ENCODE data around the gene TEF. TPM values are rescaled to one million over a fixed set of nuclear protein-coding genes. Genes with fewer than 3 reads are reported as not detected.

The TEF gene
- total and polyA plus RNA-seq, 3 experiments from 2014 or later = 1.8 to 5.3 (median 3.5) TPM

GRCh38 chr22:41365425-41365824, 16.3 kb upstream of the TEF start:
- Histone ChIP-seq H3K4me1 (ENCODE audit: insufficient read depth, low read length) (peaks cover 4% of the 10 kb centered on the region), H3K9me3 (ENCODE audit: low read length) (no peaks in the 10 kb centered on the region), H3K36me3 (ENCODE audit: insufficient read depth, low read length) (no peaks in the 10 kb centered on the region), H3K27me3 (ENCODE audit: insufficient read depth, low read length, poor library complexity, severe bottlenecking) (no peaks in the 10 kb centered on the region), H3K4me3 (ENCODE audit: low read length) (no peak overlapping the region), H3K27ac (ENCODE audit: low read depth, low read length) (no peak overlapping the region)
- Mint-ChIP-seq H3K27ac (peak overlapping the region in 2 of 8 donors; percentile 41 to 74), H3K4me3 (no peak overlapping the region), H3K36me3 (no peaks in the 10 kb centered on the region), H3K27me3 (no peaks in the 10 kb centered on the region), H3K9me3 (no peaks in the 10 kb centered on the region), H3K4me1 (peaks cover 0 to 7% (median 0%) of the 10 kb centered on the region in 3 donors)
- DNase-seq = no peak
- POLR2A ChIA-PET = no interaction called here
- CTCF ChIA-PET = interaction anchor here (0.9 to 1.0 kb wide), 2 partner anchors 16 to 38 kb away, joined by 4 read pairs; partner anchors contain the start of gene TEF

- Mint-ChIP-seq H3K4me1 (peaks cover 0 to 7% (median 0%) of the 10 kb centered on the region in 3 donors), H3K4me3 (no peak overlapping the region), H3K36me3 (no peaks in the 10 kb centered on the region), H3K9me3 (no peaks in the 10 kb centered on the region), H3K27me3 (peaks cover 0 to 2% of the 10 kb centered on the region in 2 donors), H3K27ac (no peak overlapping the region)
- ChIA-PET POLR2A (no interaction called here), CTCF (interaction anchor here (1.0 to 2.0 kb wide), 2 partner anchors 9 to 37 kb away, joined by 4 read pairs; no protein-coding TSS in a partner anchor)
- Histone ChIP-seq H3K36me3 (ENCODE audit: insufficient read depth, low read length) (no peaks in the 10 kb centered on the region), H3K27ac (ENCODE audit: low read depth, low read length) (no peak overlapping the region), H3K4me3 (ENCODE audit: low read length) (no peak overlapping the region), H3K9me3 (ENCODE audit: low read length) (no peaks in the 10 kb centered on the region), H3K27me3 (ENCODE audit: insufficient read depth, low read length, poor library complexity, severe bottlenecking) (no peaks in the 10 kb centered on the region), H3K4me1 (ENCODE audit: insufficient read depth, low read length) (peaks cover 4% of the 10 kb centered on the region)
- DNase-seq = no peak
Observed at GRCh38 chr22:41366323-41367029, 15.3 kb upstream of the TEF start.

GRCh38 chr22:41367039-41367679, 14.6 kb upstream of the TEF start:
- Mint-ChIP-seq H3K9me3 (no peaks in the 10 kb centered on the region), H3K4me3 (no peak overlapping the region), H3K4me1 (peaks cover 0 to 7% (median 0%) of the 10 kb centered on the region in 3 donors), H3K27me3 (peaks cover 0 to 2% of the 10 kb centered on the region in 2 donors), H3K36me3 (no peaks in the 10 kb centered on the region), H3K27ac (no peak overlapping the region)
- ChIA-PET POLR2A (interaction anchor here (0.5 kb wide), 1 partner anchor 133 kb away, joined by 3 read pairs; no protein-coding TSS in a partner anchor), CTCF (interaction anchor here (2.0 kb wide), 1 partner anchor 9 kb away, joined by 4 read pairs; no protein-coding TSS in a partner anchor)
- Histone ChIP-seq H3K4me1 (ENCODE audit: insufficient read depth, low read length) (peaks cover 4% of the 10 kb centered on the region), H3K36me3 (ENCODE audit: insufficient read depth, low read length) (no peaks in the 10 kb centered on the region), H3K4me3 (ENCODE audit: low read length) (no peak overlapping the region), H3K9me3 (ENCODE audit: low read length) (no peaks in the 10 kb centered on the region), H3K27me3 (ENCODE audit: insufficient read depth, low read length, poor library complexity, severe bottlenecking) (no peaks in the 10 kb centered on the region), H3K27ac (ENCODE audit: low read depth, low read length) (no peak overlapping the region)
- DNase-seq = peak in 1 of 5 donors; percentile 13

- no peaks in the 10 kb centered on the region for H3K9me3 ChIP-seq (ENCODE audit: low read length)
- no peak overlapping the region for H3K4me3 ChIP-seq (ENCODE audit: low read length)
- ChIA-PET CTCF (interaction anchor here (0.9 to 2.0 kb wide), 2 partner anchors 10 to 237 kb away, joined by 3 to 4 read pairs; no protein-coding TSS in a partner anchor), POLR2A (interaction anchor here (0.5 kb wide), 1 partner anchor 134 kb away, joined by 3 read pairs; no protein-coding TSS in a partner anchor)
- H3K4me1 Mint-ChIP-seq = peaks cover 0 to 7% (median 0%) of the 10 kb centered on the region in 3 donors
- H3K27ac ChIP-seq (ENCODE audit: low read depth, low read length) = no peak overlapping the region
- peaks cover 0 to 2% of the 10 kb centered on the region in 2 donors for H3K27me3 Mint-ChIP-seq
- no peak overlapping the region for H3K4me3 Mint-ChIP-seq
- H3K27me3 ChIP-seq (ENCODE audit: insufficient read depth, low read length, poor library complexity, severe bottlenecking) = no peaks in the 10 kb centered on the region
- no peaks in the 10 kb centered on the region for H3K36me3 ChIP-seq (ENCODE audit: insufficient read depth, low read length)
- H3K4me1 ChIP-seq (ENCODE audit: insufficient read depth, low read length) = peaks cover 4% of the 10 kb centered on the region
- no peak for DNase-seq
- peak overlapping the region in 1 of 8 donors; percentile 66 for H3K27ac Mint-ChIP-seq
- no peaks in the 10 kb centered on the region for H3K36me3 Mint-ChIP-seq
- H3K9me3 Mint-ChIP-seq = no peaks in the 10 kb centered on the region
Observed at GRCh38 chr22:41367680-41368542, 13.8 kb upstream of the TEF start.

- Histone ChIP-seq H3K9me3 (ENCODE audit: low read length) (no peaks in the 10 kb centered on the region), H3K36me3 (ENCODE audit: insufficient read depth, low read length) (no peaks in the 10 kb centered on the region), H3K4me3 (ENCODE audit: low read length) (no peak overlapping the region), H3K4me1 (ENCODE audit: insufficient read depth, low read length) (peaks cover 4% of the 10 kb centered on the region), H3K27ac (ENCODE audit: low read depth, low read length) (no peak overlapping the region), H3K27me3 (ENCODE audit: insufficient read depth, low read length, poor library complexity, severe bottlenecking) (no peaks in the 10 kb centered on the region)
- Mint-ChIP-seq H3K4me3 (no peak overlapping the region), H3K27ac (no peak overlapping the region), H3K9me3 (no peaks in the 10 kb centered on the region), H3K36me3 (no peaks in the 10 kb centered on the region), H3K4me1 (peaks cover 0 to 7% (median 0%) of the 10 kb centered on the region in 3 donors), H3K27me3 (peaks cover 0 to 2% of the 10 kb centered on the region in 2 donors)
- no peak for DNase-seq
- ChIA-PET POLR2A (interaction anchor here (0.6 kb wide), 1 partner anchor 318 kb away, joined by 5 read pairs; no protein-coding TSS in a partner anchor), CTCF (interaction anchor here (0.9 kb wide), 1 partner anchor 238 kb away, joined by 3 read pairs; no protein-coding TSS in a partner anchor)
Observed at GRCh38 chr22:41368543-41369423, 13.0 kb upstream of the TEF start.

- CTCF ChIA-PET = interaction anchor here (0.9 kb wide), 1 partner anchor 239 kb away, joined by 3 read pairs; no protein-coding TSS in a partner anchor
- no peaks in the 10 kb centered on the region for H3K36me3 Mint-ChIP-seq
- POLR2A ChIA-PET = no interaction called here
Observed at GRCh38 chr22:41369424-41369745, 12.4 kb upstream of the TEF start.

GRCh38 chr22:41369837-41370236, 11.9 kb upstream of the TEF start:
- POLR2A ChIA-PET = no interaction called here
- no peak overlapping the region for H3K4me3 ChIP-seq (ENCODE audit: low read length)
- H3K27ac Mint-ChIP-seq = no peak overlapping the region
- no peaks in the 10 kb centered on the region for H3K9me3 ChIP-seq (ENCODE audit: low read length)
- CTCF ChIA-PET = no interaction called here
- no peaks in the 10 kb centered on the region for H3K27me3 ChIP-seq (ENCODE audit: insufficient read depth, low read length, poor library complexity, severe bottlenecking)
- H3K4me1 Mint-ChIP-seq = peaks cover 0 to 9% (median 0%) of the 10 kb centered on the region in 3 donors
- no peaks in the 10 kb centered on the region for H3K36me3 Mint-ChIP-seq
- H3K4me3 Mint-ChIP-seq = no peak overlapping the region
- no peak overlapping the region for H3K27ac ChIP-seq (ENCODE audit: low read depth, low read length)
- no peaks in the 10 kb centered on the region for H3K36me3 ChIP-seq (ENCODE audit: insufficient read depth, low read length)
- DNase-seq = no peak
- H3K4me1 ChIP-seq (ENCODE audit: insufficient read depth, low read length) = peaks cover 4% of the 10 kb centered on the region
- H3K9me3 Mint-ChIP-seq = no peaks in the 10 kb centered on the region
- H3K27me3 Mint-ChIP-seq = peaks cover 0 to 2% of the 10 kb centered on the region in 2 donors

More at GRCh38 chr22:41369424-41369745, 12.4 kb upstream of the TEF start:
- Mint-ChIP-seq H3K4me1 (peaks cover 0 to 7% (median 0%) of the 10 kb centered on the region in 3 donors), H3K9me3 (no peaks in the 10 kb centered on the region), H3K27me3 (peaks cover 0 to 2% of the 10 kb centered on the region in 2 donors), H3K4me3 (no peak overlapping the region), H3K27ac (no peak overlapping the region)
- Histone ChIP-seq H3K9me3 (ENCODE audit: low read length) (no peaks in the 10 kb centered on the region), H3K4me1 (ENCODE audit: insufficient read depth, low read length) (peaks cover 4% of the 10 kb centered on the region), H3K36me3 (ENCODE audit: insufficient read depth, low read length) (no peaks in the 10 kb centered on the region), H3K27me3 (ENCODE audit: insufficient read depth, low read length, poor library complexity, severe bottlenecking) (no peaks in the 10 kb centered on the region), H3K27ac (ENCODE audit: low read depth, low read length) (no peak overlapping the region), H3K4me3 (ENCODE audit: low read length) (no peak overlapping the region)
- no peak for DNase-seq

Data from CD8-positive, alpha-beta memory T cell (primary cell).